HEK293T (cell line): ENCODE data around the gene CPLX4.

Source experiments
- CTBP1 ChIP-seq: fragments of 450-650 bp; IDR thresholded peaks from 2 replicates; pipeline ENCODE4 v1.6.1; 2016; ENCODE audit warnings: borderline replicate concordance
- FOXA1 ChIP-seq: fragments of 450-650 bp; IDR thresholded peaks from 2 replicates; pipeline ENCODE4 v1.6.1; 2016; ENCODE audit warnings: mild to moderate bottlenecking
- FOXM1 ChIP-seq: fragments of 450-650 bp; IDR thresholded peaks from 2 replicates; pipeline ENCODE4 v1.6.1; 2017; ENCODE audit warnings: mild to moderate bottlenecking, borderline replicate concordance
- LEF1 ChIP-seq: fragments of 450-650 bp; IDR thresholded peaks from 2 replicates; pipeline ENCODE4 v1.6.1; 2017; ENCODE audit warnings: mild to moderate bottlenecking, borderline replicate concordance
- NFRKB ChIP-seq: fragments of 450-650 bp; IDR thresholded peaks from 2 replicates; pipeline ENCODE4 v1.6.1; 2016; ENCODE audit warnings: mild to moderate bottlenecking, moderate library complexity

DNA sequence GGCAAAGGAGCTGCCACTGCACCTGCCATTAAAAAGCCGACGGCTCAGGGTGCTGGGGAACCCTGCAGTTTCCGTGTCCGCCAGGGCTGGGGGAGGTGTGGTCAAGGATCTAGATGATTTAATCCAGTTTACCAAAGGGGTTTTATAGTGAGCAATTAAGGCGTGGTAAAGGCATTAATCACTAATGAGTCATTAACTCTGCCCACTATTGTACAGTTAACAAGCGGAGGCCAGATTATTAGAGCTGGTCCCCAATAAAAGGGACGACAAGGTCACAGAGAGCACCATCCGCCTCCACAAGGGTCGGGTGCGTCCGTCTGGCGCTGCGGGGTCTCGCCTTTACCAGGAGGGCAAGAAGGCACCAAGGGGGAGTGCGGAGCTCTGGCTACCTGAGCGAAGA lies 54.8 kb downstream of the CPLX4 start:
- no peak for TF ChIP-seq FOXM1
- no peak for TF ChIP-seq CTBP1
- TF ChIP-seq FOXA1, result no peak
- no peak for TF ChIP-seq NFRKB
- TF ChIP-seq LEF1, result no peak
